Stimulated activated CD8-positive, alpha-beta memory T cell treated with anti-CD3 and anti-CD28 coated beads, Interleukin-7, amount 100 ng/mL, for 1 hour (primary cell): ENCODE results near the gene KIFC1.

Experiments
- DNase-seq, 2 donors: peaks; one replicate each; pipeline ENCODE4 v3.0.0-alpha.2; 2020; ENCODE audit warnings: low read depth in 2 of 2

The KIFC1 gene

DNA sequence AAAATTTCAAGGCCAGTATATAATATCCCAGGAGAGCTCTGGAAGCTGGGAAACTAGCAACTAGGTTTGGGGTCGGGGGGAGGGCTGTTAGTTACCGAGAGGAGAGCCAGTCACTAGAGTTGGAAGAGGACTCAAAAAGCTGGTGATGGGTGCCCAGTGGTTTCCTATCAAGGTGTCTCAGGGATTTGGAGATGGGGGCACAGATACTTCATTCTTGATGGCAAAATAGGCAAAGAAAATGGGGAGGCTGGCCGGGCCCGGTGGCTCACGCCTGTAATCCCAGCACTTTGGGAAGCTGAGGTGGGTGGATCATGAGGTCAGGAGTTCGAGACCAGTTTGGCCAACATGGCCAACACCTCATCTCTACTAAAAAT is 20.0 kb downstream of the KIFC1 start:
- no peak for DNase-seq

DNA sequence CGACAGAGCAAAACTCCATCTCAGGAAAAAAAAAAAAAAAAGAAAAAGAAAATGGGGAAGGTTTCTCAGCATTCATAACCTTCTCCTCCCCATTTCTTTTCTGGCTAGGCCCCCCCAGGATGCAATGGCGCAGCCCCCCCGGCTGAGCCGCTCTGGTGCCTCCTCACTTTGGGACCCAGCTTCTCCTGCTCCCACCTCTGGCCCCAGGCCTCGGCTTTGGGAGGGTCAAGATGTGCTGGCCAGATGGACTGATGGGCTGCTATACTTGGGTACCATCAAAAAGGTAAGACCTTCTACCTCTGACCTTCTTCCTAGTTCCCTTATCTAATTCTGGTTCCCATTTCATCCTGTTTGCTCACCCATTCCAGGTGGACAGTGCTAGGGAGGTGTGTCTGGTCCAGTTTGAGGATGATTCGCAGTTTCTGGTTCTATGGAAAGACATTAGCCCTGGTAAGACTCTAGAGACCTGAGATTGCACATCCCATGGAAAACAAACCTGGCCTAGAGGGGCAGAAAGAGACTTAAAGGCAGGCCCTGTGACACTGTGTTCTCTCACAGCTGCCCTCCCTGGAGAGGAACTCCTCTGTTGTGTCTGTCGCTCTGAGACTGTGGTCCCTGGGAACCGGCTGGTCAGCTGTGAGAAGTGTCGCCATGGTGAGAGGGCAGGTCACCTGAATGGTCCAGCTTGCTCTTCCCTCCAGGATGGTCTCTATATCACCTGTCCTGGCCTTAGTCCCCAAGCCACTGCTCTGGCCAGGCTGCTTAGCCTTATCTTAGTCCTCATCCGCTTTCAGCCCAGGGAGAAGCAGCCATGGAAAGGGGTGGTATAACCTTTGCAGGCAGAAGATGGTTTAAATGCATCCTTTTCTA is 20.8 kb downstream of the KIFC1 start:
- DNase-seq, result no peak

GRCh38 chr6:33413241-33414120 is 21.9 kb downstream of the KIFC1 start:
- DNase-seq, result no peak

GRCh38 chr6:33414592-33415271 is 23.1 kb downstream of the KIFC1 start:
- DNase-seq, result no peak

GRCh38 chr6:33415831-33416230 is 24.2 kb downstream of the KIFC1 start:
- DNase-seq, result no peak

DNA sequence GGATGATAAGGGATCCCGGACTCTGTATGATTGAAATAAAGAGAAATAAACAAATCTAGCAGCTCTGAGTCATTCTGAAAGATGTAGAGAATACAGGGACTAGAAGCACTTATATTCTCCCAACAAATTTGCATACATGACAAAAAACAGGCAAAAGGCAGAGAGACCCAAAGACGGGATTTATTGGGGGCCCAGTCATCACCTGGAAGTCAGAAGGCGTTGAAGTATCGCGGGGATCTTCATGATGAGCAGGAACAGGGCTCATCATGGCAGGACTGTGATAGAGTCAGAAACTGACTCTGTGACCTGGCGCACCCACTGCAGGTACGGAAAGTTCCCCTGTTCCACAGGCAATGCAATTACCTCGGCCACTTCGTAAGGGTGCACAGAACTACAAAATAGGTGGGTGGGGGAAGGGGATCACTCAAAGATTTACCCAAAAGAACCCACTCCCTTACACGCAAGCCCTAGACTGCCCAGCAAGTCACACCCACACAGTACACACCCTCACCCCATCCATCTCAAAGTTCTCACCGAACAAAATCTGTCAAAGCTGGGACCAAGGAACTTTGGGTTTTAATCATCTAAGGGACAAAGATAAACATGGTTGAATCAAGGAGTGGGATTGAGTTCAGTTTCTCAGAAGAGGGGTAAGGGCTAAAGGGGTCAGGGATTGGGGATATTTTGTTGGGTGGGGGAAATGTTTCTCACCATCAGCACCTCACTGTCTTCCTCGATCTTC is 24.9 kb downstream of the KIFC1 start:
- DNase-seq, result no peak

- no peak for DNase-seq
These were observed 25.7 kb downstream of the KIFC1 start for GRCh38 chr6:33417128-33417902.

- DNase-seq, result peak; percentile 95 to 98
These were observed 26.5 kb downstream of the KIFC1 start, which contains the start of gene CUTA for GRCh38 chr6:33417903-33418689. Gene CUTA, minus strand, starts transcription at chr6:33418107. Its CDS starts 107 bp downstream, at chr6:33418000.

GRCh38 chr6:33418690-33419291 is 27.2 kb downstream of the KIFC1 start:
- no peak for DNase-seq

GRCh38 chr6:33419580-33420490 is 28.2 kb downstream of the KIFC1 start, which contains the start of gene SYNGAP1:
Gene SYNGAP1, plus strand, starts transcription at chr6:33420065. Its CDS starts 200 bp downstream, at chr6:33420265.
- DNase-seq, result no peak

DNA sequence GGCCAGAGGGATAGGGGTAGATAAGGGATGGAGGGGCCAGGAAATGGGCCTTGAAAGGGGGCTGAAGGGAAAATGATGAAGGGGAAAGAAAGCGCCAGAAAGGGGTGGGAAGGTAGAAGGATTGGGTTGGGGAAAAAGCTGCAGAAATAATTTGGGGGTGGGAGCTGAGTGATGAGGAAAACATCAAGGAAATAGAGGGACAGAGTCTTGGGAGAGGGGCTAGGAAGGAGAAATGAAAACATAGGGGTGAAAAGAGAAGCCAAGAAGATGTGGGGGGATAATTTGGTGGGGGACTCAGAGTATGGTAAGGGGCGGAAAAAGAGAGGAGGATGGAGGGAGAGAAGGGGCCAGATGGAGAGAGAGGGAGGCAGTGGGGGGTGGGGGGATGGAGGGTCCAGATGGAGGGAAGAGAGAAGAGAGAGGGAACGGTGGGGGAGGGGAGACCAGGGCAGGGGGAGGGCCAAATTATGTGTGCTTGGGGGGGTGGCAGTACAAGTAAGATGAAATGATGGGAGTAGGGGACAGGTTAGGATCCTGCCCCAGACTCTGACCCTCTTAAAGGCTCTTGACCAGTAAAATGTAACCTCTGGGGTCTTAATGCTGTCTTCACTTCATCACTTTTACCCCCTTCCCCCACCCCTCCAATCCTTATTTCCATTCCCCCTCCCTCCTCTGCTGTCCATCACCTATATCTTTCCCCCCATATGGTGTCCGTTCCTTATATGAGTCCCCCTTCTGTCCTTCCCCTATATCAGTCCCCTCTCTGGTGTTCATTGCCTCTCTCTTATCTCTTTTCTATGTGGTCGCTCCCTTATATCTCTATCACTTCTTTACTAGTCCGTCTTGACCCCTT is 29.1 kb downstream of the KIFC1 start:
- no peak for DNase-seq

DNA sequence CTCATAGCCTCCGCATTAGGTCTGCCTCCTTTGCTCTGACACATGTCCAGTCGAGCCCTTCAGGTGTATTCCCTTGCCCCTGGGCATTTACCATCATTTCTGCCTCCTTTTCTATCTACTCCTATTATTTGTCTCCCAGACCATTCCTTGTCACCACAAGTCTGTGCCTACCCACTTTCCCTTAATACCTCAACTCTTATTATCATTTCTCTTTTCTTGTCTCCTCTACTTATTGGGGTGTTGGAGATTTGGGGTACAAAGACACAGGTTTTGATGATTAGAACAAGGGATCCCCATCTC is 29.7 kb downstream of the KIFC1 start:
- DNase-seq, result no peak

- DNase-seq, result no peak
These were observed 32.2 kb downstream of the KIFC1 start for GRCh38 chr6:33423777-33424176.

- no peak for DNase-seq
These were observed 33.4 kb downstream of the KIFC1 start for GRCh38 chr6:33424855-33425667.

DNA sequence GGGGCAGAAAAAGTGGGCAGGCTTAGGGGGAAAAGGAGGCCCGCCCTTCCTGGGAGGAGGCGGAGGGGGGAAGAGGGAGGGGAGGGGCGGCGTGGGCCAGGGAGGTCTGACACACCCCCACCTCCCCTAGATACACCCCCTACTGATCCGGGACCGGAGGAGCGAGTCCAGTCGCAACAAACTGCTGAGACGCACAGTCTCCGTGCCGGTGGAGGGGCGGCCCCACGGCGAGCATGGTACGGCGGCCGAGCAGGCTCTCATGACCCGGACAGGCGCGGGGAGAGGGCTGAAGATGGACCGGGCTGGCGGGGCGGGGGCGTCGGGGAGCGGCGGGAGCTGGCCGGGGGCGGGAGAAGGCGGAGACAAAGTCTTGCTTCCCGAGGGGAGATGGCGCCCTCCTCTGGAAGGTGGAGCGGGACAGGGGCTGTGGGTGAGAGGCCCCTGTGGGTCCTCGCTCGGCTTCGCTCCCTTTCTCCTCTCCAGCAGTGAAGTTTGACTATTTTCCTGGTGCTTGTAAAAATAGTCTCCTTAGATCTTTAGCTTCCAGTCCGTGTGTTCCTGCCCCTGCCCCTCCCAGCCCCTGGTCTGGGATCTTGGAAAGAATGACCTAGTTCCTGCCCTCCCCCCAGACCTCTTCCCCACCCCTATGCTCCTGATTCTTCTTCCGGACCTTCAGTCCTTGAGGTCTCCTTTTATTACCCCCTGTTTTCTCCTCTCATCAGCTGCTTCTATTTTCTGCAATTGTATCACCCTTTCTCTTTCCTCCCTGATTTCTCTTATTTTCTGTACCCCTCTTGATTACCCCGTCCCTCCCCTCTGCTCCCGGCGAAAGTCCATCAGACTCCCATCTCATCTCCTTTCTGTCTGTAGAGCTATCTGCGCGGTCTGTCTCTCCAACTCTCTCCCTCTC is 34.3 kb downstream of the KIFC1 start:
- peak; percentile 56 to 69 for DNase-seq
